GM10847 (cell line): Measurements from ENCODE around the gene ZFAND6.

Experiments
- POLR2A ChIP-seq: IDR thresholded peaks from 2 replicates; pipeline ENCODE4 v1.6.1; 2011; ENCODE audit not compliant: insufficient read length; ENCODE audit errors: extremely low read depth

ZFAND6 gene

GRCh38 chr15:80186066-80186465 lies 126.6 kb downstream of the ZFAND6 start:
- no peak for TF ChIP-seq POLR2A

DNA sequence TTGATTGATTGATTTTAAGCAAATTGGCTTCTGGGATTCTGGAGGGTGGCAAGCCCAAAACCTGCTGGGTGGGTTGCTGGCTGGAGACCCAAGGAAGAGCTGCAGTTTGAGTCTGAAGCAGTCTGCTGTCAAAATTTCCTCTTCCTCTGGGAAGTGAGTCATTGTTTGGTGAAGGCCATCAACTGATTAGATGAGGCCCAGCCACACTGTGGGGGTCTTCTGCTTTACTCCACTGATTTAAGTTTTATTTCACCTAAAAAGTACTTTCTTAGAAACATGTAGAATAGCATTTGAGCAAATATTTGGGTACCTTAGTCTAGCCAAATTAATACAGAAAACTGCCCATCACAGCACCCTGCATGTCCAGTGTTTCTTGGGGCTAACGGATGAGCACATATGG lies 127.1 kb downstream of the ZFAND6 start:
- TF ChIP-seq POLR2A: no peak
